22Rv1 (cell line): ENCODE data around the gene COL4A1.

Experiments
- CTCF ChIP-seq: fragments of 450-650 bp; IDR thresholded peaks from 2 replicates; pipeline ENCODE4 v1.5.1; 2017; ENCODE audit warnings: mild to moderate bottlenecking
- ZFX ChIP-seq: fragments of 450-650 bp; IDR thresholded peaks from 2 replicates; pipeline ENCODE4 v1.6.1; 2017; ENCODE audit warnings: antibody characterized with exemption, borderline replicate concordance

GRCh38 chr13:110152351-110152750, 154.6 kb downstream of the COL4A1 start:
- TF ChIP-seq CTCF, result no peak
- no peak for TF ChIP-seq ZFX
